ENCODE results near the gene KCNJ1.

Gene KCNJ1

GRCh38 chr11:128893578-128894285, 26.6 kb upstream of the KCNJ1 start:
- Histone ChIP-seq H3K9me3 (no peaks in the 10 kb centered on the region), H3K4me2 (peak overlapping the region; percentile 81), H3K4me1 (peaks cover 54% of the 10 kb centered on the region), H3K27ac (no peak overlapping the region), H4K20me1 (peaks cover 42% of the 10 kb centered on the region), H3K36me3 (no peaks in the 10 kb centered on the region), H3K9ac (no peak overlapping the region), H3K27me3 (peaks cover 46% of the 10 kb centered on the region), H3K4me3 (no peak overlapping the region)
- TF ChIP-seq Cebpa-rat (IDR thresholded peaks at IDR 0.05), result no peak

GRCh38 chr11:128892866-128893565, 25.9 kb upstream of the KCNJ1 start:
- Histone ChIP-seq H3K9me3 (no peaks in the 10 kb centered on the region), H3K4me2 (peak overlapping the region; percentile 81), H3K27me3 (peaks cover 53% of the 10 kb centered on the region), H3K4me1 (peaks cover 54% of the 10 kb centered on the region), H3K27ac (no peak overlapping the region), H3K36me3 (no peaks in the 10 kb centered on the region), H3K4me3 (no peak overlapping the region), H4K20me1 (peaks cover 42% of the 10 kb centered on the region), H3K9ac (no peak overlapping the region)
- no peak for TF ChIP-seq Cebpa-rat (IDR thresholded peaks at IDR 0.05)

DNA sequence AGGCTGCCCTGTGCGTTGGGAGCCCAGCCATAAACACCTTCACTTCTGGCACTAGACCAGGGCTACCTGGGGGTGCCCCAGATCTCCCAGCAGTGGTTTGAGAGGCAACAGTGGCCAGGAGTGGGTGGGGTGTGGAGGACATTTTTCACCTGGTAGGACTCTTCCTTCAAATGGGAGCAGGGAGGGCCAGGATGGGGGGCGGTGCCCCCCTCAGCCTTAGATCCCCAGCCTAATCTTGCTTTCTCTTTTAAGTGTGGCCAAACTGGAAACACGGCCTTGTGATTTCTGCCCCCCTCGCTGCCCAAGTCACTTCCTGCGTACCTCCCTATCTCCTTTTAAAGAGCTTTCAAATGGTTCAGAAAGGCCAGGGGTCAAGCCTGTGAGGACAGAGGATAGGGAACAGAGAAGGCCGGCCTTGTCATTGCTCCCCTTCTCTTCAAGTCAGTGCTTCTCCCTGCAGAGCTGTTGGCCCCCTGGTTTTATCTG, 24.9 kb upstream of the KCNJ1 start:
- Histone ChIP-seq H3K27me3 (peaks cover 60% of the 10 kb centered on the region), H4K20me1 (peaks cover 42% of the 10 kb centered on the region), H3K4me1 (peaks cover 54% of the 10 kb centered on the region), H3K9me3 (no peaks in the 10 kb centered on the region), H3K4me2 (peak overlapping the region; percentile 77), H3K4me3 (0 out of 2 replicates have a peak overlapping the region, but pooled peaks have one; percentile 24), H3K9ac (no peak overlapping the region), H3K27ac (no peak overlapping the region), H3K36me3 (no peaks in the 10 kb centered on the region)
- no peak for TF ChIP-seq Cebpa-rat (IDR thresholded peaks at IDR 0.05)

DNA sequence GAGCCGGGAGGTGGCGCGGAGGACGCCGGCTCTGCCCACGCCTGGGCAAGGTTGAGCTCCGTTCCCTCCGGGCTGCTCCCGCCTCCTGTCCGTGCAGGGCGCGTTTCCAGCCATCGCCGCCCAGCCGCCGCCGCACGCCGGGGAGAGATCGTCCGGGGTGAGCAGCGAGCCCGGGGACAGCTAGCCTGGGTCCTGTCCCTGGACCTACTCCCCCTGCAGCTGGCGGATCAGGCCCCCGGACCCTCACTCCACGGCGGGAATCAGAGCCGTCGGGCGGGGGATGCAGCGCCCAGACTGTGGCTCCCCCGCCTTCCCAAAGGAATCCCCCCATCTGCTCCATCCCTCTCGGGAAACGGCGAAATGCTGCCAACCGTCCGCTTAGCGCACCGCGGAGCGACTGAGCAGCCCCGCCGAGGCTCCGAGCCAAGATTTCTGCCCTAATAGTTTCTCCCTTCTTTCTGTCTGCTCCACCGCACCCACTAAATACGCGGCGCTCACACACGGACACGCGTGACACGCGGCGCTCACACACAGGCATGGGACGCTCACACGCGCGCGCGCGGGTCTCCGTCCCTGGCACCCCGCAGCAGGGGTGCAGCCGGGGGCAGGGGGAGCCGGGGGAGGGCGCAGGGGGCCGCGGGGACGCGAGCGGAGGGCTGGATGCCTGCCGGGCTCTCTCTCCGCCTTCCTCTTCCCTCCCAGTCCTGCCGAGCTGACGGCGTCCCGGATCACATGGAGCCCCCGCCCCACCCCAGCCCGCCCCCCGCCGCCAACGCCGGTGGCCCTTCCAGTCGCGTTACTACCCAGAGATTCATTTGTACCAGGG, 23.7 kb upstream of the KCNJ1 start, which contains the start of gene KCNJ5:
Gene KCNJ5, plus strand, starts transcription at position 814 of the 826 bp plus-strand sequence. CDS start 19,918 bp downstream, outside the sequence.
- Histone ChIP-seq H3K36me3 (no peaks in the 10 kb centered on the region), H3K9ac (no peak within 1 kb of the TSS), H3K4me1 (peaks cover 49% of the 10 kb centered on the region), H3K27ac (no peak within 1 kb of the TSS), H3K9me3 (no peaks in the 10 kb centered on the region), H3K4me3 (peak within 1 kb of the TSS; percentile 63), H3K27me3 (peaks cover 60% of the 10 kb centered on the region), H3K4me2 (peak within 1 kb of the TSS; percentile 95), H4K20me1 (peaks cover 42% of the 10 kb centered on the region)
- TF ChIP-seq Cebpa-rat (IDR thresholded peaks at IDR 0.05), result no peak

GRCh38 chr11:128890216-128890542, 23.1 kb upstream of the KCNJ1 start:
- Histone ChIP-seq H3K9ac (no peak overlapping the region), H4K20me1 (peaks cover 42% of the 10 kb centered on the region), H3K4me1 (peaks cover 45% of the 10 kb centered on the region), H3K9me3 (no peaks in the 10 kb centered on the region), H3K27me3 (peaks cover 60% of the 10 kb centered on the region), H3K4me3 (peak overlapping the region; percentile 63), H3K27ac (no peak overlapping the region), H3K36me3 (no peaks in the 10 kb centered on the region), H3K4me2 (peak overlapping the region; percentile 95)
- TF ChIP-seq Cebpa-rat (IDR thresholded peaks at IDR 0.05), result no peak

DNA sequence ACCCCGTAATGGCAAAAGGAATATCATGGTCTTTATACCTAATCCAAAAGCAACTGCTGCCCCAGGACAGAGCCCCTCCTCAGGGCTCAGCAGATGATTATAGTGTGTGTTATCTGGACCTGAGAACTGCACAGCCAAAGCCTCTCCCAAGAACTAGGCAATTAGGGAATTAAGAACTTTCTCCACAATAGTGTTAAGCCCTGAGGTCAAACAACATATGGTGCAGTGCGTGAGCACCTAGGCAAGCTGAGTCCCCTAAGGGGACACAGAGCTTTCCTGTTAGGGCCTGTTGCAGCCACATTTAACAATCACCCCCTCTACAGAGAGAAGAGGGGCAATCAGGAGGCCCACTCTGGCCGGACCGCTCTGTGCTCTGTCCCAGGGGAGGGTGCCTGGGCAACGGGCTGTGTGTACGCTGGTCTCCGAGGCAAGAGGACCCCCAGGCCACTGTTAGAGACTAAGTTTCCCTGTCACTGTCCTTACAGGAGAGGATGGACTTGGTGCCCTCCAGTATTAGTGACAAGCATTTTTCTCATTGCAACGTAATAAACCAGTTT, 22.6 kb upstream of the KCNJ1 start:
- no peak overlapping the region for H3K4me3 ChIP-seq

GRCh38 chr11:128888034-128888985, 21.2 kb upstream of the KCNJ1 start:
- H3K36me3 ChIP-seq, result no peaks in the 10 kb centered on the region
- H3K4me3 ChIP-seq, result no peak overlapping the region
- no peak overlapping the region for H3K27ac ChIP-seq
- no peak for TF ChIP-seq Cebpa-rat (IDR thresholded peaks at IDR 0.05)
- H3K9me3 ChIP-seq, result no peaks in the 10 kb centered on the region
- H3K27me3 ChIP-seq, result peaks cover 60% of the 10 kb centered on the region
- H3K9ac ChIP-seq, result no peak overlapping the region
- peaks cover 30% of the 10 kb centered on the region for H3K4me1 ChIP-seq
- no peak overlapping the region for H3K4me2 ChIP-seq
- peaks cover 35% of the 10 kb centered on the region for H4K20me1 ChIP-seq

More for the DNA sequence above, 22.6 kb upstream of the KCNJ1 start:
- H3K27ac ChIP-seq, result no peak overlapping the region
- no peaks in the 10 kb centered on the region for H3K9me3 ChIP-seq
- H3K27me3 ChIP-seq, result peaks cover 60% of the 10 kb centered on the region
- peak overlapping the region; percentile 95; the same call in 1 of the 2 replicates for H3K4me2 ChIP-seq
- TF ChIP-seq Cebpa-rat (IDR thresholded peaks at IDR 0.05), result no peak
- peaks cover 44% of the 10 kb centered on the region for H3K4me1 ChIP-seq
- H3K9ac ChIP-seq, result no peak overlapping the region
- peaks cover 42% of the 10 kb centered on the region for H4K20me1 ChIP-seq
- no peaks in the 10 kb centered on the region for H3K36me3 ChIP-seq

- Histone ChIP-seq H3K9ac (no peak overlapping the region), H3K4me3 (no peak overlapping the region), H3K27ac (no peak overlapping the region), H3K9me3 (no peaks in the 10 kb centered on the region), H3K4me2 (no peak overlapping the region), H4K20me1 (peaks cover 21% of the 10 kb centered on the region), H3K4me1 (peaks cover 13% of the 10 kb centered on the region), H3K27me3 (peaks cover 42% of the 10 kb centered on the region), H3K36me3 (no peaks in the 10 kb centered on the region)
- no peak for TF ChIP-seq Cebpa-rat (IDR thresholded peaks at IDR 0.05)
Observed at GRCh38 chr11:128886406-128887124, 19.5 kb upstream of the KCNJ1 start.

Measured in BLaER1 (cell line).